WTC11 (cell line): Measurements from ENCODE around the gene BCL11A.

Source experiments
- ATF1 ChIP-seq: sonication (generic); formaldehyde crosslinking; IDR thresholded peaks from 2 replicates; pipeline ENCODE4 v1.8.1; 2023; ENCODE audit warnings: mild to moderate bottlenecking, moderate library complexity, missing genetic modification reagents
- CTCF ChIP-seq: fragments of 200-600 bp; IDR thresholded peaks from 2 replicates; pipeline ENCODE4 v1.8.0; 2022; ENCODE audit warnings: antibody characterized with exemption
- E2F4 ChIP-seq: sonication (generic); formaldehyde crosslinking; IDR thresholded peaks from 2 replicates; pipeline ENCODE4 v1.8.1; 2022; ENCODE audit warnings: low read depth, mild to moderate bottlenecking, moderate library complexity, missing genetic modification reagents, borderline replicate concordance
- MAX ChIP-seq: sonication (generic); formaldehyde crosslinking; IDR thresholded peaks from 2 replicates; pipeline ENCODE4 v1.8.0; 2022; ENCODE audit warnings: mild to moderate bottlenecking, missing genetic modification reagents
- NR2C2 ChIP-seq: sonication (generic); formaldehyde crosslinking; IDR thresholded peaks from 2 replicates; pipeline ENCODE4 v1.8.0; 2022; ENCODE audit warnings: mild to moderate bottlenecking, missing genetic modification reagents
- PRRX2 ChIP-seq: fragments of 250-450 bp; sonication (Bioruptor Pico); IDR thresholded peaks from 2 replicates; pipeline ENCODE4 v1.8.0; 2021; ENCODE audit warnings: mild to moderate bottlenecking
- RORB ChIP-seq: fragments of 250-450 bp; sonication (Bioruptor Pico); IDR thresholded peaks from 2 replicates; pipeline ENCODE4 v1.9.0; 2021; ENCODE audit warnings: mild to moderate bottlenecking
- SMAD3 ChIP-seq: sonication (generic); formaldehyde crosslinking; IDR thresholded peaks from 2 replicates; pipeline ENCODE4 v1.8.0; 2022; ENCODE audit warnings: missing genetic modification reagents, mild to moderate bottlenecking, borderline replicate concordance
- SP1 ChIP-seq: sonication (generic); formaldehyde crosslinking; conservative IDR thresholded peaks from 2 replicates; pipeline ENCODE4 v1.8.1; 2022; ENCODE audit warnings: missing genetic modification reagents
- TCF7 ChIP-seq: sonication (generic); formaldehyde crosslinking; IDR thresholded peaks from 2 replicates; pipeline ENCODE4 v1.8.0; 2022; ENCODE audit warnings: mild to moderate bottlenecking, low read depth, missing genetic modification reagents, moderate library complexity
- ZBTB21 ChIP-seq: sonication (generic); formaldehyde crosslinking; IDR thresholded peaks from 2 replicates; pipeline ENCODE4 v1.8.1; 2023; ENCODE audit warnings: mild to moderate bottlenecking, missing genetic modification reagents, borderline replicate concordance
- ZNF121 ChIP-seq: sonication (generic); formaldehyde crosslinking; IDR thresholded peaks from 2 replicates; pipeline ENCODE4 v1.8.0; 2023; ENCODE audit warnings: missing genetic modification reagents
- ZNF396 ChIP-seq: fragments of 250-450 bp; sonication (Bioruptor Pico); IDR thresholded peaks from 2 replicates; pipeline ENCODE4 v1.8.0; 2021; ENCODE audit warnings: mild to moderate bottlenecking, moderate library complexity, borderline replicate concordance
- ZNF671 ChIP-seq: fragments of 250-450 bp; sonication (Bioruptor Pico); IDR thresholded peaks from 2 replicates; pipeline ENCODE4 v1.8.0; 2021; ENCODE audit warnings: mild to moderate bottlenecking

- no peak for TF ChIP-seq ZNF671 (CRISPR knock-in tag)
- no peak for TF ChIP-seq CTCF
- no peak for TF ChIP-seq TCF7
- TF ChIP-seq ZBTB21 (CRISPR knock-in tag) = no peak
- TF ChIP-seq SP1 (CRISPR knock-in tag) = no peak
- no peak for TF ChIP-seq SMAD3 (CRISPR knock-in tag)
- no peak for TF ChIP-seq RORB (CRISPR knock-in tag)
- TF ChIP-seq PRRX2 (CRISPR knock-in tag) = no peak
- TF ChIP-seq NR2C2 (CRISPR knock-in tag) = no peak
- TF ChIP-seq E2F4 (CRISPR knock-in tag) = no peak
- no peak for TF ChIP-seq ATF1 (CRISPR knock-in tag)
- no peak for TF ChIP-seq ZNF121 (CRISPR knock-in tag)
- TF ChIP-seq ZNF396 (CRISPR knock-in tag) = no peak
- no peak for TF ChIP-seq MAX (CRISPR knock-in tag)
Measured at GRCh38 chr2:60518567-60518966, 34.9 kb downstream of the BCL11A start.
